SK-N-SH (cell line): ENCODE data around the gene PRMT9. TPM values are rescaled to one million over a fixed set of nuclear protein-coding genes. Genes with fewer than 3 reads are reported as not detected.
A peak's percentile ranks its signal among the peaks of the same experiment; 100 is the strongest.

ENCODE experiments used
- CTCF ChIA-PET: fragments of 300-600, 350-600 bp; formaldehyde crosslinking; extraction: SDS; loops from one replicate; lab custom pipeline; 2021; lab: Yijun Ruan, JAX
- POLR2A ChIA-PET: fragments of 350-600 bp; sonication (Branson Sonifier 250); formaldehyde crosslinking; extraction: SDS; loops from one replicate; lab custom pipeline; 2020; ENCODE audit warnings: antibody characterized with exemption, inconsistent platforms; lab: Yijun Ruan, JAX
- DNase-seq: peaks from one replicate; pipeline ENCODE4 v3.0.0; 2012
- H2AFZ ChIP-seq: fragments of 200-600 bp; sonication (generic); 2 replicates; pipeline ENCODE4 v1.8.1; 2016; ENCODE audit warnings: antibody characterized with exemption, mild to moderate bottlenecking, low read depth
- H3F3A ChIP-seq: fragments of 200-600 bp; sonication (generic); replicated peaks from 2 replicates; pipeline ENCODE3; 2016; ENCODE audit warnings: antibody characterized with exemption, mild to moderate bottlenecking; ENCODE audit not compliant: insufficient read depth
- H3K27ac ChIP-seq, 2 experiments: fragments of 200-500 bp in 1 of 2; fragments of 200-600 bp in 1 of 2; sonication (Bioruptor generic) in 1 of 2; sonication (generic), shearing (Covaris generic) in 1 of 2; 2 replicates each; pipeline versions ENCODE4 v1.5.1 to v1.6.1; 2014 to 2016; ENCODE audit warnings: low read depth in 2 of 2, inconsistent platforms in 1 of 2, low read length in 1 of 2, mild to moderate bottlenecking in 1 of 2, mixed read lengths in 1 of 2
- H3K27me3 ChIP-seq: fragments of 200-600 bp; sonication (generic), shearing (Covaris generic); 2 replicates; pipeline ENCODE4 v1.6.1; 2016; ENCODE audit warnings: mixed run types; ENCODE audit not compliant: insufficient read depth
- H3K36me3 ChIP-seq, 2 experiments: fragments of 200-500 bp in 1 of 2; fragments of 200-600 bp in 1 of 2; sonication (Bioruptor generic) in 1 of 2; sonication (generic) in 1 of 2; replicated peaks in 1 of 2; 2 replicates each; pipeline versions ENCODE3 to v1.5.1; 2014 to 2016; ENCODE audit warnings: low read length in 1 of 2, mild to moderate bottlenecking in 1 of 2; ENCODE audit not compliant: insufficient read depth in 2 of 2, control insufficient read depth in 1 of 2
- H3K4me1 ChIP-seq, 2 experiments: fragments of 200-500 bp in 1 of 2; fragments of 200-600 bp in 1 of 2; sonication (Bioruptor generic) in 1 of 2; sonication (generic), shearing (Covaris generic) in 1 of 2; 2 replicates each; pipeline versions ENCODE4 v1.5.1 to v1.6.1; 2014 to 2016; ENCODE audit warnings: low read depth in 1 of 2, low read length in 1 of 2, mixed run types in 1 of 2; ENCODE audit not compliant: insufficient read depth in 2 of 2, control insufficient read depth in 1 of 2
- H3K4me2 ChIP-seq: fragments of 200-600 bp; sonication (generic), shearing (Covaris generic); 2 replicates; pipeline ENCODE4 v1.6.1; 2017; ENCODE audit warnings: mixed run types
- H3K4me3 ChIP-seq, 2 experiments: fragments of 200-500 bp in 1 of 2; fragments of 200-600 bp in 1 of 2; sonication (Bioruptor generic) in 1 of 2; sonication (generic), shearing (Covaris generic) in 1 of 2; 2 replicates each; pipeline versions ENCODE4 v1.5.1 to v1.8.1; 2014 to 2016; ENCODE audit warnings: low read depth in 2 of 2, inconsistent platforms in 1 of 2, low read length in 1 of 2, mild to moderate bottlenecking in 1 of 2, mixed read lengths in 1 of 2, moderate library complexity in 1 of 2
- H3K79me2 ChIP-seq: fragments of 200-600 bp; sonication (generic); 2 replicates; pipeline ENCODE4 v1.8.1; 2017; ENCODE audit warnings: mild to moderate bottlenecking; ENCODE audit not compliant: insufficient read depth
- H3K9ac ChIP-seq: fragments of 200-600 bp; sonication (generic); 2 replicates; pipeline ENCODE4 v1.6.1; 2017; ENCODE audit warnings: mixed run types
- H3K9me2 ChIP-seq: fragments of 200-600 bp; sonication (generic); 2 replicates; pipeline ENCODE4 v1.6.1; 2017; ENCODE audit warnings: mixed run types
- H3K9me3 ChIP-seq: fragments of 200-600 bp; sonication (generic); 2 replicates; pipeline ENCODE4 v1.6.1; 2017; ENCODE audit warnings: mixed run types, mild to moderate bottlenecking, moderate library complexity
- H4K20me1 ChIP-seq: fragments of 200-600 bp; sonication (generic); 2 replicates; pipeline ENCODE4 v1.6.1; 2017; ENCODE audit warnings: mild to moderate bottlenecking, mixed run types; ENCODE audit not compliant: insufficient read depth
- NFIC ChIP-seq: IDR thresholded peaks from 2 replicates; pipeline ENCODE4 v1.4.0; 2012; ENCODE audit warnings: borderline replicate concordance
- RCOR1 ChIP-seq: fragments of 150-350 bp; IDR thresholded peaks from 2 replicates; pipeline ENCODE4 v1.6.1; 2017; ENCODE audit warnings: antibody characterized with exemption, low read length
- SMC3 ChIP-seq: IDR thresholded peaks from 2 replicates; pipeline ENCODE4 v1.6.1; 2012; ENCODE audit warnings: low read depth, low read length, improper control_type of control experiment
- WGBS: methylation state at CpG from one replicate; pipeline ENCODE4 v1.1.6; 2017; ENCODE audit warnings: low lambda C conversion rate; 5-methylcytosine and 5-hydroxymethylcytosine counted together
- polyA plus RNA-seq, 3 experiments: library from polyadenylated mRNA; depleted of rRNA; stranded (reverse); fragments of >200 nt; gene quantifications; 2 replicates each; pipeline ENCODE4 v1.2.3, GENCODE V29; 2012
- TF ChIP-seq, protein P1 (sequence below): fragments of 200-600 bp; sonication (generic); IDR thresholded peaks from 2 replicates; pipeline ENCODE4 v1.6.1; 2017; ENCODE audit warnings: antibody characterized with exemption, mild to moderate bottlenecking, moderate library complexity
- TF ChIP-seq, protein P2 (sequence below): IDR thresholded peaks from 2 replicates; pipeline ENCODE4; 2012
- TF ChIP-seq, protein P3 (sequence below): fragments of 150-350 bp; IDR thresholded peaks from 2 replicates; pipeline ENCODE4 v1.6.1; 2016; ENCODE audit warnings: mild to moderate bottlenecking, low read depth, low read length
- TF ChIP-seq, protein P4 (sequence below): IDR thresholded peaks from 2 replicates; pipeline ENCODE4 v1.4.0; 2012; ENCODE audit warnings: low read depth
- TF ChIP-seq, protein P5 (sequence below): fragments of 150-350 bp; IDR thresholded peaks from 2 replicates; pipeline ENCODE4 v1.6.1; 2017; ENCODE audit warnings: antibody characterized with exemption, low read length, low read depth, borderline replicate concordance

The PRMT9 gene
- polyA plus RNA-seq, 1 of the 3 experiments (the other 2 are of a cell fraction) = 3.9 TPM

DNA sequence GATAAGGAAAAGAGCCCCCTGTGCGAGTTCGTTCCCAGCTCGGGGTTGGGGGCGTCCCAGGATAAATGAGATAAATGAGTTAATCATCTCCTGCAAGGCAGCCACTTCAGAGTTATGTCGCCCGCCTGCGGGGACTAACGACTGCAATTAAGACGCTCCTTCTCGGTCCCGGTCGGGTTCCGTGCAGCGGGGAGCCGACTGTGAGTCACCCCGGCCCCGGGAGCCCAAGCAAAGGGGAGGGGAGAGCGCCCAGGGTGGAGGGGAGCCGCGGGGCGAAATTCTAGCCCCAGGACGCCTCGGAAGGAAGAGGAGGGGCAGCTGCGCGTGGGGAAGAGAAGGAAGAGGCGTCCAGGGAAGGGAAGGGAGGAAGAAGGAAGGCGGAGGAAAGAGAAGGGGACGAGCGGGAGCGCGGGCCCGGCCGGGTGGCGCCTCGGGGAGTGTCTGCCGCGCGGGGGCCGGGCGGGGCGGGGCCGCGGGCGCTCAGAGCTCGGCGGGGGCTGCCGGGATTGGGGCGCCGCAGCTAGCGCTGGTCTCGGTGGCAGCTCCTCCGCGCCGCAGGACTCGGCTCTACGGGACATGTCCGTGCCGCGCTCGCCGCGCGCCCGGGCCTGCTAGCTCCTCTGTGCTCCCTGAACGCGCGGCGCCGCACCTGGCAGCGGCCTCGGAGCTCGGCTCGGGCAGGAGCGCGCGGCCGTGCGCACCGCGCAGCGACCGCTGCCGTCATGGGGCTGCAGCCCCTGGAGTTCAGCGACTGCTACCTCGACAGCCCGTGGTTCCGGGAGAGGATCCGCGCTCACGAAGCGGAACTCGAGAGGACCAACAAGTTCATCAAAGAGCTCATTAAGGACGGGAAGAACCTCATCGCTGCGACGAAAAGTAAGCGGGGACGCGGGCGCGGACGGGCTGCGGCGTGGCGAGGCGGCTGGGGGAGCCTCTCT, 47.9 kb upstream of the PRMT9 start, which contains the start of gene ARHGAP10 (continued):
- TF ChIP-seq, protein P1, sequence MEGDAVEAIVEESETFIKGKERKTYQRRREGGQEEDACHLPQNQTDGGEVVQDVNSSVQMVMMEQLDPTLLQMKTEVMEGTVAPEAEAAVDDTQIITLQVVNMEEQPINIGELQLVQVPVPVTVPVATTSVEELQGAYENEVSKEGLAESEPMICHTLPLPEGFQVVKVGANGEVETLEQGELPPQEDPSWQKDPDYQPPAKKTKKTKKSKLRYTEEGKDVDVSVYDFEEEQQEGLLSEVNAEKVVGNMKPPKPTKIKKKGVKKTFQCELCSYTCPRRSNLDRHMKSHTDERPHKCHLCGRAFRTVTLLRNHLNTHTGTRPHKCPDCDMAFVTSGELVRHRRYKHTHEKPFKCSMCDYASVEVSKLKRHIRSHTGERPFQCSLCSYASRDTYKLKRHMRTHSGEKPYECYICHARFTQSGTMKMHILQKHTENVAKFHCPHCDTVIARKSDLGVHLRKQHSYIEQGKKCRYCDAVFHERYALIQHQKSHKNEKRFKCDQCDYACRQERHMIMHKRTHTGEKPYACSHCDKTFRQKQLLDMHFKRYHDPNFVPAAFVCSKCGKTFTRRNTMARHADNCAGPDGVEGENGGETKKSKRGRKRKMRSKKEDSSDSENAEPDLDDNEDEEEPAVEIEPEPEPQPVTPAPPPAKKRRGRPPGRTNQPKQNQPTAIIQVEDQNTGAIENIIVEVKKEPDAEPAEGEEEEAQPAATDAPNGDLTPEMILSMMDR = no peak
- no peak for TF ChIP-seq RCOR1
- TF ChIP-seq, protein P2, sequence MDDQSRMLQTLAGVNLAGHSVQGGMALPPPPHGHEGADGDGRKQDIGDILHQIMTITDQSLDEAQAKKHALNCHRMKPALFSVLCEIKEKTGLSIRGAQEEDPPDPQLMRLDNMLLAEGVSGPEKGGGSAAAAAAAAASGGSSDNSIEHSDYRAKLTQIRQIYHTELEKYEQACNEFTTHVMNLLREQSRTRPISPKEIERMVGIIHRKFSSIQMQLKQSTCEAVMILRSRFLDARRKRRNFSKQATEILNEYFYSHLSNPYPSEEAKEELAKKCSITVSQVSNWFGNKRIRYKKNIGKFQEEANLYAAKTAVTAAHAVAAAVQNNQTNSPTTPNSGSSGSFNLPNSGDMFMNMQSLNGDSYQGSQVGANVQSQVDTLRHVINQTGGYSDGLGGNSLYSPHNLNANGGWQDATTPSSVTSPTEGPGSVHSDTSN = no peak
- TF ChIP-seq NFIC = no peak
- TF ChIP-seq, protein P3, sequence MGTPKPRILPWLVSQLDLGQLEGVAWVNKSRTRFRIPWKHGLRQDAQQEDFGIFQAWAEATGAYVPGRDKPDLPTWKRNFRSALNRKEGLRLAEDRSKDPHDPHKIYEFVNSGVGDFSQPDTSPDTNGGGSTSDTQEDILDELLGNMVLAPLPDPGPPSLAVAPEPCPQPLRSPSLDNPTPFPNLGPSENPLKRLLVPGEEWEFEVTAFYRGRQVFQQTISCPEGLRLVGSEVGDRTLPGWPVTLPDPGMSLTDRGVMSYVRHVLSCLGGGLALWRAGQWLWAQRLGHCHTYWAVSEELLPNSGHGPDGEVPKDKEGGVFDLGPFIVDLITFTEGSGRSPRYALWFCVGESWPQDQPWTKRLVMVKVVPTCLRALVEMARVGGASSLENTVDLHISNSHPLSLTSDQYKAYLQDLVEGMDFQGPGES = no peak
- no peak for TF ChIP-seq SMC3
- TF ChIP-seq, protein P4, sequence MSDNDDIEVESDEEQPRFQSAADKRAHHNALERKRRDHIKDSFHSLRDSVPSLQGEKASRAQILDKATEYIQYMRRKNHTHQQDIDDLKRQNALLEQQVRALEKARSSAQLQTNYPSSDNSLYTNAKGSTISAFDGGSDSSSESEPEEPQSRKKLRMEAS = peak; percentile 44; the same call in 1 of the 2 replicates
- TF ChIP-seq, protein P5, sequence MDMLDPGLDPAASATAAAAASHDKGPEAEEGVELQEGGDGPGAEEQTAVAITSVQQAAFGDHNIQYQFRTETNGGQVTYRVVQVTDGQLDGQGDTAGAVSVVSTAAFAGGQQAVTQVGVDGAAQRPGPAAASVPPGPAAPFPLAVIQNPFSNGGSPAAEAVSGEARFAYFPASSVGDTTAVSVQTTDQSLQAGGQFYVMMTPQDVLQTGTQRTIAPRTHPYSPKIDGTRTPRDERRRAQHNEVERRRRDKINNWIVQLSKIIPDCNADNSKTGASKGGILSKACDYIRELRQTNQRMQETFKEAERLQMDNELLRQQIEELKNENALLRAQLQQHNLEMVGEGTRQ = no peak
- TF ChIP-seq, all 33 proteins: peak for 12

DNA sequence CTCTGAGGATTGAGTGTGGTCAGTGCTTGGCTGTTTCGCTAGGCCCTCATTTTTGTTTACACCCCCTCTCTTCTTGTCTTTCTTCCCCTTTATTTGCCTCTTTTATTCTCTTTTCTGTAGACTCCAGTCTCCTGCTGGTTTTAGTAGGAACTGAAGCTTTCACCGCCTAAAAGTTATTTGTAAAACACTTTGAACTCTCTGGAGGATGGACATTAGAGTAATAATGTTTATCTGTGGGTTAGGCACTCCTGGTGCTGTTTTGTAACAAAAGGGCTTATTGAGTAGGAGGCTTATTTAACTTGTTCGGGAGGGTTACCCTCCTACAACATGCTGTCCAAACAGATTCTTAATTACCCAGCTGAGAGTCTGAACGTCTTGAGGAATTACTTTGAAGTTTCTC, 46.4 kb upstream of the PRMT9 start:
- Histone ChIP-seq H3K27me3 (no peaks in the 10 kb centered on the region), H3K9me2 (no peaks in the 10 kb centered on the region), H3K4me3 (no peak overlapping the region), H3K9me3 (no peaks in the 10 kb centered on the region), H4K20me1 (no peaks in the 10 kb centered on the region; the same call in 1 of the 2 replicates), H3K4me1 (peaks cover 18 to 25% of the 10 kb centered on the region in 2 experiments; a peak in 3 of 4 replicates), H3K36me3 (no peaks in the 10 kb centered on the region), H3K9ac (no peak overlapping the region), H2AFZ (no peak overlapping the region), H3F3A (peaks cover 33% of the 10 kb centered on the region), H3K4me2 (no peak overlapping the region), H3K27ac (no peak overlapping the region), H3K79me2 (peaks cover 32% of the 10 kb centered on the region)
- POLR2A ChIA-PET = no interaction called here
- DNase-seq = no peak
- CTCF ChIA-PET = interaction anchor here (0.6 to 5.0 kb wide), 5 partner anchors 9 to 136 kb away, joined by 3 to 67 read pairs (median 7); no protein-coding TSS in a partner anchor
- WGBS = 93% methylated on average over 4 of the region's 4 CpGs
- TF ChIP-seq, protein P1 = peak; percentile 20; the same call in 1 of the 2 replicates
- TF ChIP-seq, protein P4 = no peak
